ENCODE measurements around the gene DOCK9.

DOCK9 gene

DNA sequence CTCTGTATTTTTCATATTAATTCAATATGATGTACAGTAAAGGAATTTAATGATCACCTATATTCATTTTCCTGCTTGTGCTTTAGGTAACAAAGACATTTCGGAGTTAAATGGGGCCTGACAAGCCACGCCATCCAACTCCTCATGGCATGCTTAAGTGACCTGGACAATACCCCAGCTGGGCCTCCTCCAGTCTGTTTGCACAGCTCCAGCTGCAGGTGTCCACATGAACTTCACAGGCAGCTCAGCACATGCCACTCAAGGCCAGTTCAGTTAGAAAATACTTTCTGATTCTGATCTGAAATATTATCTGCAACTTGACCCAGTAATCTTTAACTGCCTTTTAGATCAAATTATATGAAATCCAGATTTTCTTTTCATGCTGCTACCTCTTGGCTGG lies 135.8 kb downstream of the DOCK9 start:
- TF ChIP-seq, protein P1, sequence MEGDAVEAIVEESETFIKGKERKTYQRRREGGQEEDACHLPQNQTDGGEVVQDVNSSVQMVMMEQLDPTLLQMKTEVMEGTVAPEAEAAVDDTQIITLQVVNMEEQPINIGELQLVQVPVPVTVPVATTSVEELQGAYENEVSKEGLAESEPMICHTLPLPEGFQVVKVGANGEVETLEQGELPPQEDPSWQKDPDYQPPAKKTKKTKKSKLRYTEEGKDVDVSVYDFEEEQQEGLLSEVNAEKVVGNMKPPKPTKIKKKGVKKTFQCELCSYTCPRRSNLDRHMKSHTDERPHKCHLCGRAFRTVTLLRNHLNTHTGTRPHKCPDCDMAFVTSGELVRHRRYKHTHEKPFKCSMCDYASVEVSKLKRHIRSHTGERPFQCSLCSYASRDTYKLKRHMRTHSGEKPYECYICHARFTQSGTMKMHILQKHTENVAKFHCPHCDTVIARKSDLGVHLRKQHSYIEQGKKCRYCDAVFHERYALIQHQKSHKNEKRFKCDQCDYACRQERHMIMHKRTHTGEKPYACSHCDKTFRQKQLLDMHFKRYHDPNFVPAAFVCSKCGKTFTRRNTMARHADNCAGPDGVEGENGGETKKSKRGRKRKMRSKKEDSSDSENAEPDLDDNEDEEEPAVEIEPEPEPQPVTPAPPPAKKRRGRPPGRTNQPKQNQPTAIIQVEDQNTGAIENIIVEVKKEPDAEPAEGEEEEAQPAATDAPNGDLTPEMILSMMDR (conservative IDR thresholded peaks at IDR 0.05; ENCODE audit: low read depth, low read length): no peak
- no peaks in the 10 kb centered on the region for H4K20me1 ChIP-seq (ENCODE audit: insufficient read depth)
- no peak overlapping the region for H3K4me3 ChIP-seq (IDR thresholded peaks at IDR 0.05; ENCODE audit: insufficient read depth, low read depth, low read length)
- no peaks in the 10 kb centered on the region for H3K36me3 ChIP-seq (ENCODE audit: insufficient read depth)
- peaks cover 20% of the 10 kb centered on the region for H3K4me1 ChIP-seq (ENCODE audit: low read depth, poor library complexity, severe bottlenecking)
- H3K27me3 ChIP-seq (ENCODE audit: insufficient read depth, low read depth): no peaks in the 10 kb centered on the region
- no peak overlapping the region for H3K9ac ChIP-seq
- H2AFZ ChIP-seq (ENCODE audit: low read depth): no peak overlapping the region
- no peak overlapping the region for H3K27ac ChIP-seq
- no peak overlapping the region for H3K4me2 ChIP-seq
- H3K79me2 ChIP-seq (ENCODE audit: insufficient read depth, low read depth): no peaks in the 10 kb centered on the region

DNA sequence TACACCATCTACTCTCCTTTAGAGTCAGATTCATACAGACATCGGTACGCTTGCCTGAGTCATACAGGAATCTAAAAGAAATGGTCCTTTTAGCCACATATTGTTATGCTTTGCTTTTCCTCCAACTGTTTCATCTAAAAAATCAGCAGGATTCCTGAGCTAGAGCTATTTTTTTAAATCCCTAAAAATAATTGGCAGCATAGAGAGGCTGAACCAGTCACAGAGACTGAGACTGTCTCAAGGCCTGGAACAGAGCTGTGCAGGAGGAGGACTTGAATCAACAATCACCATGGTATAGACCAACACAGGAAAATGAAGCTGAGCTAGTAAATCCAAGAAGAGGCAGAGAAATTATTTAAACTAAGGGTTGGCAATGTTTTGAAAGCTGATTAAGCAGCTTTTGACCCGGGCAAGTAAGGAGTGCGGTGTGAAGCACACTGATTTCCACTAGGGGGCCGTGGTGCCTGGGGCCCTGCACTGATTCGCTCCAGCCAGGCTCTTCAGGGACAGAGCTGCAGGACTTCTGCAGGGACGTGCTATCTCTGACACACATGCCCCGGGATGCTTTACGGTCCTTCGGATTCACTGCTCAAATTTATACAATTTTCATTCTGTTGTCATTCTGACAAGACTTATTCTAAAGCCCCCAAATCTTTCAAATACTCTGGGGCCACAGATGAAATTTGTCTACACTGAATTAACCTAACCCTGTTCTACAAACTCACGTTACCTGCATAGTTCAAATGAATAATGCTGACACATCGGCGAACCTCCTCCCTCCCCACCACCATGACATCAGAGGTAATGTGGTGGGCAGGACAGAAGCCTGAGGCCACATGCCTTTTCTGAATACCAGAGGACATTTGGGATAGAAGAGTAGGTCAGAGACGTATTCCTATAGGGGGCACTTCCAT lies 137.8 kb downstream of the DOCK9 start:
- Histone ChIP-seq H3K9ac (no peak overlapping the region), H3K36me3 (ENCODE audit: insufficient read depth) (no peaks in the 10 kb centered on the region), H4K20me1 (ENCODE audit: insufficient read depth) (no peaks in the 10 kb centered on the region), H3K79me2 (ENCODE audit: insufficient read depth, low read depth) (no peaks in the 10 kb centered on the region), H3K27me3 (ENCODE audit: insufficient read depth, low read depth) (no peaks in the 10 kb centered on the region), H3K4me3 (IDR thresholded peaks at IDR 0.05; ENCODE audit: insufficient read depth, low read depth, low read length) (no peak overlapping the region), H2AFZ (ENCODE audit: low read depth) (no peak overlapping the region), H3K4me2 (no peak overlapping the region), H3K27ac (no peak overlapping the region), H3K4me1 (ENCODE audit: low read depth, poor library complexity, severe bottlenecking) (peaks cover 20% of the 10 kb centered on the region)
- TF ChIP-seq, protein P1 (conservative IDR thresholded peaks at IDR 0.05; ENCODE audit: low read depth, low read length): peak; percentile 81

DNA sequence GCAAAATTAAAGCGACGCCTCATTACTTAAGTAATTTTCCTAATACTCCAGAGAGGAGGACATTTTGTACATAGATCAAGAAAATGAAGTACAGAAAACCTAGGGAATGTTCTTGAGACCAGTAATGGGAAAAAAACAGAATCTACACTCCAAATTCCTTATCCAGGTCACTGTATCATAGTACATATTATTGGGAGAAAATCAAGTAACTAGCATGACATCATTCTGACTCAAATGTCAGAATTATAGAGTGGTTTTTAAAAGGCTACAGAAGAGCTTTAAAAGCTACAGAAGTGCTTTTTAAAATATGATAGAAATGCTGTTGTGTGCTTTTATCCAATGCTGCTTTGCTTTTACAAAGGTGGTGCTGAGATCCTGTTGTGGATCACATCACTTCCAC lies 139.1 kb downstream of the DOCK9 start:
- Histone ChIP-seq H3K4me3 (IDR thresholded peaks at IDR 0.05; ENCODE audit: insufficient read depth, low read depth, low read length) (no peak overlapping the region), H4K20me1 (ENCODE audit: insufficient read depth) (no peaks in the 10 kb centered on the region), H3K79me2 (ENCODE audit: insufficient read depth, low read depth) (no peaks in the 10 kb centered on the region), H3K36me3 (ENCODE audit: insufficient read depth) (no peaks in the 10 kb centered on the region), H3K27ac (no peak overlapping the region), H3K9ac (no peak overlapping the region), H3K4me1 (ENCODE audit: low read depth, poor library complexity, severe bottlenecking) (peaks cover 20% of the 10 kb centered on the region), H2AFZ (ENCODE audit: low read depth) (no peak overlapping the region), H3K4me2 (no peak overlapping the region), H3K27me3 (ENCODE audit: insufficient read depth, low read depth) (no peaks in the 10 kb centered on the region)
- TF ChIP-seq, protein P1 (conservative IDR thresholded peaks at IDR 0.05; ENCODE audit: low read depth, low read length): no peak

DNA sequence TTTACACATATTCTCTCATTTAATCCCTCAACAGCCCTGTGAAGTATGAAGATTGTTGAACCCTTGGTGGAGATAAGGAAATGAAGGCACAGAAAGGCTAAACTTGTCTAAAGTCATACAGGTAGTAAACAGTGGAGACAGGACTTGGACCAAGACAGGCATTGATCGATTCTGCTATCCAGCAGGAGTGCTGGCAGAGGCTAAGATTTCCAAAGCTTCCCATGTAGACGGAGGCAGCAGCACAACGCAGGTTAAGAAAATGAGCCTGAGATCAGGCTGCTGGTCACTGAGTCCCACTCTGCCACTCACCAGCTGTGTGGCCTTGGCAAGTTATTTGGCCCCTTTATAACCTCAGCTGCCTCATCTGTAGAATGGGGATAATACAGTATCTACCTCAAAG lies 140.0 kb downstream of the DOCK9 start:
- Histone ChIP-seq H3K27ac (no peak overlapping the region), H3K4me3 (IDR thresholded peaks at IDR 0.05; ENCODE audit: insufficient read depth, low read depth, low read length) (no peak overlapping the region), H2AFZ (ENCODE audit: low read depth) (no peak overlapping the region), H3K36me3 (ENCODE audit: insufficient read depth) (no peaks in the 10 kb centered on the region), H3K27me3 (ENCODE audit: insufficient read depth, low read depth) (no peaks in the 10 kb centered on the region), H3K79me2 (ENCODE audit: insufficient read depth, low read depth) (no peaks in the 10 kb centered on the region), H3K9ac (no peak overlapping the region), H3K4me2 (no peak overlapping the region), H4K20me1 (ENCODE audit: insufficient read depth) (no peaks in the 10 kb centered on the region), H3K4me1 (ENCODE audit: low read depth, poor library complexity, severe bottlenecking) (peaks cover 15% of the 10 kb centered on the region)
- TF ChIP-seq, protein P1 (conservative IDR thresholded peaks at IDR 0.05; ENCODE audit: low read depth, low read length): no peak
